ENCODE measurements around the gene SPATA7. TPM values are rescaled to one million over a fixed set of nuclear protein-coding genes. Genes with fewer than 3 reads are reported as not detected.
"Not testable (repeated sequence)": the region's sequence is repeated elsewhere in the genome, so short reads cannot be mapped to it uniquely, and the experiment has no call there.

The SPATA7 gene, protein sequence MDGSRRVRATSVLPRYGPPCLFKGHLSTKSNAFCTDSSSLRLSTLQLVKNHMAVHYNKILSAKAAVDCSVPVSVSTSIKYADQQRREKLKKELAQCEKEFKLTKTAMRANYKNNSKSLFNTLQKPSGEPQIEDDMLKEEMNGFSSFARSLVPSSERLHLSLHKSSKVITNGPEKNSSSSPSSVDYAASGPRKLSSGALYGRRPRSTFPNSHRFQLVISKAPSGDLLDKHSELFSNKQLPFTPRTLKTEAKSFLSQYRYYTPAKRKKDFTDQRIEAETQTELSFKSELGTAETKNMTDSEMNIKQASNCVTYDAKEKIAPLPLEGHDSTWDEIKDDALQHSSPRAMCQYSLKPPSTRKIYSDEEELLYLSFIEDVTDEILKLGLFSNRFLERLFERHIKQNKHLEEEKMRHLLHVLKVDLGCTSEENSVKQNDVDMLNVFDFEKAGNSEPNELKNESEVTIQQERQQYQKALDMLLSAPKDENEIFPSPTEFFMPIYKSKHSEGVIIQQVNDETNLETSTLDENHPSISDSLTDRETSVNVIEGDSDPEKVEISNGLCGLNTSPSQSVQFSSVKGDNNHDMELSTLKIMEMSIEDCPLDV
- 3.1 TPM for total RNA-seq

DNA sequence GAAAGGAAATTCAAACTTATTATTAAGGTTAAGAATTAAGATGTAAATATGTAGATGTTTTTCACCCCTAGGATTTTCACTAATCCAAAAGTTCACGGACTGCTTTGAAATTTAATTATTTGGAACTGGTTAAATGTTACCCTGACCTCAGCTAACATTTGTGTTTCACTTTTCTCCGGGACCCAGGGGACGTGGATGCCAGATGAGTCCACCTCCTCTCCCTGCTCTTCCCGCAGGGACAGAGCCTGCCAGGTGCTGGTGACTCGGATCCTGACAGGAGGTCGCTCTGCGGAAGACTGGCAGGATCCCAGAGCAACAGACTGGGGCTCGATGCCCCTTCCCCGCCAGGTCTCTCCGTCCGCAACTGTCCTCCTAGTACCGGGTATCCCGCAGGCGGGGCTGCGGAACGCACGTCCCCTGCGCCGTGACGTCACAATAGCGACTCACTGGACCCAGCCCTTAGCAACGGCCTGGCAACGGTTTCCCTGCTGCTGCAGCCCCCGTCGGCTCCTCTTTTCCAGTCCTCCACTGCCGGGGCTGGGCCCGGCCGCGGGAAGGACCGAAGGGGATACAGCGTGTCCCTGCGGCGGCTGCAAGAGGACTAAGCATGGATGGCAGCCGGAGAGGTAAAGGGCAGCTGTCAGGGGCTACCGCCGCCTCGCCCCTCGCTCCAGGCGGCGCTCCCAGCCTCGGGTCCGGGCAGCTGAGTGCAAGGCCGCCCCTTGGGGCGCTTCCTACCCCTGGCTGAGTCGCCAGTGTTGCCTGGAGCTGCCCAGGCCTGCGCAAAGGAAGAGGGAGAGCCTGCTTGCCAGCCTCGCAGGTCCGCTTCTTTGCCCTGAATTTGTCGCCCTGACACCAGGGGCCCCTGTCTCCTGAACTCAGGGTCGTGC lies at the start of gene SPATA7:
Gene SPATA7, plus strand, starts transcription at position 446 of the 890 bp plus-strand sequence. Its CDS starts 162 bp downstream, at position 608.
- peak; percentile 96 for ATAC-seq

DNA sequence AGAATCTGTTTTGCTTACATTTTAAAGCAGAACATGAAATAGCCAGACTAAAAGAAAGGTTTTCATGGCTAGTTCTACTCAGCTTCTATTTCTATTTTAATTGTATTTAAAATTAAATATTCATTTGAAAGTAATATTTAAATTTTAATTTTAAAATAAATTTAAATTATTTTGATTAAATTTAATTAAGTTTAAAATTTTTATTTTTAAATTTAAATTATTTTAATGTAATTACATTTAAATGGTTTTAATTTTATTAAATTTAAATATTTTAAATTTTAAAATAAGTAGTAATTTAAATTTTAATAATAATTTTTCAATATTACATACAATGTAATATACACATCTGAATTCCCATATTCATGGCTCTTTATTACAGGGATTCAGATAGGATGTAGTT lies 45.1 kb upstream of the SPATA7 start:
- no peak for ATAC-seq

DNA sequence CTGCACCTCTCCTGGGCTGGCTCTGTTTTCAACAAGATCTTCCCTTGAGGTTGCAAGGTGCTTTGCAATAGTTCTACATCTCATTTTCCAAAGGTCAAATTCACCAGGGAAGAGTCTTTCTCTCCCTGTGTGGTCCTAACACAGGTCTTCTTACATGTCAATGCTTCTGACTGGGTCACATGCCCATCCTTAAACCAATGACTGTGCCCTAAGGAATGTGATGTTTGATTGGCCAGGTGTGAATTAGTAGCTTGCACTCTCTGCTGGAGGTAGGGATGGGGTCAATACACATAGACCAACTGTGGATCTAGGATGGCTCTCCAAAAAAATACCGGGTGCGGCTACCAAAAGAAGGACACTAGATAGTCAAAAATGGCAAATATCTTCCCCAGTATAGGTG lies 42.5 kb upstream of the SPATA7 start:
- ATAC-seq = no peak

DNA sequence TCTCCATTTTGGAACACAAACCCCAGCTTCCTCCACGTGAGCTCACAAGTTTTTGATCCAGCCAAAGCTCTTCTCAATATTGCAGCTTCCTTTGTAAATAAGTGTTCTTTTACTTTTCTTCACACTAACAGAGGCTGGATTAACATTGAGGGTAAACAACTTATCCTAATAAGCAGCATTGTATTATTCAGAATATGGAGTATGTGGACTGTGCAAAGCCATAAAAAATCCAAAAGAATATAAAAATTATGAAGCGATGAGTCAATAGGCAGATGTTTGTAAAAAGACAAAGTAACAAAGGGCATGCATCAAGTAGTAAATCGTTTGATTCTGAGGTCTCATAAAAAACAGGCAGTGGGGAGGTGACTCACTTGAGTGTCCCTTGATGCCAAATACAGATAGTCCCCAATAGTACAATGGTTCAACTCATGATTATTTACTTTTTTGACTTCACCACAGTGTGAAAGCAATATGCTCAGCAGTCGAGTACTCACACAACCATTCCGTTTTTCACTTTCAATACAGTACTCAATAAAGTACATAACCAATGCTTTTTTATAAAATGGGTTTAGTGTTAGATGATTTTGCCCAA lies 39.3 kb upstream of the SPATA7 start:
- ATAC-seq = no peak

DNA sequence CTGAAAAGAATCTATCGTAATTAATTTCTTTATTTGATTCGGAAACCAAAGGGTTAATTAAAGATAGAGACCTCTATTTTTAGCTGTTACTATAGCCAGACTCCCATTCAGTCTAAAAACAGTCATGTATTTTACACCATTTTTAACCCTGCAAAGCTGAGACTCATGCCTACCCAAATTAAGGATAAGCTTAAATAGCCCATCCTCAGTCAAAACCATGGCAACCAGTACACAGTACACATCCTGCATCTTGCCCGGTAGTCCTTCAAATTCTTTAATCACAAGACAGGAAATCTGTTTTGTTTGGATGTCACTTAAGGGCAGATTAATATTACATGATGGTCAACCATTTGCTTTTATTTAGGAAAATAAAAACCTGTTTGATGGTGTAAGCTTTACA lies 36.9 kb upstream of the SPATA7 start:
- ATAC-seq = no peak

DNA sequence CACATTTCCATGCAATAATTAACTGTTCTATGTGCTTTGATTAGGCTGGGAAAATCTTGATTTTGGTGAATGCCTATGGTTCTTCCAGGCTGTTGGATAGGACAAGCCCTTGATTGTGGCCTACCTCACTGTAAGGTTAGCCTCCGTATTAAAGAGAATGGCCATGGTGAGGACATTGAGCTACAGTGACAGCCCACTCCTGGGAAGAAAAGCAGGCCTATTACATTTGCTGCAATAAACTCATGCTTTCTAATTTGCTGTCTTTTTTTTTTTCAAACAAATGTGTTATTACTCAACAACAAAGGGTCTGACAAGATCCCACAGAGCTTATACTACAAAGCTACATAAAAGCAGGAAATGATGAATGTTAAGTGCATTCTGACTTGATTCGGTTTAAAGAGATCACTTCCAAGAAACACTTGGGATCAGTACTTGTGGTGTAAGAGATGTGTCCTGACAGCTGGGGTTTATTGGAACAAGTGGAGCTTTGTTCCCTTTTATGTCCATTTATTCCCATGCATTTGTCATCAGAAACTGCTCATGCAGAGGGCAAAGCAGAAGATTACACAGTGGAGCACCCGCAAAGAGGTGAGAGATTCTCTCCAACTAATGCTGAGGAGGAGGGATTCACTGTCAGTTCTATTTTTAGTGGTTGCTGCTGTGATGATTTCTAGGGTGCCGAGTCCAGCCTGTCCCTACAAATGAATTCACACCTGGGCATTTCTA lies 33.3 kb upstream of the SPATA7 start:
- ATAC-seq = no peak

DNA sequence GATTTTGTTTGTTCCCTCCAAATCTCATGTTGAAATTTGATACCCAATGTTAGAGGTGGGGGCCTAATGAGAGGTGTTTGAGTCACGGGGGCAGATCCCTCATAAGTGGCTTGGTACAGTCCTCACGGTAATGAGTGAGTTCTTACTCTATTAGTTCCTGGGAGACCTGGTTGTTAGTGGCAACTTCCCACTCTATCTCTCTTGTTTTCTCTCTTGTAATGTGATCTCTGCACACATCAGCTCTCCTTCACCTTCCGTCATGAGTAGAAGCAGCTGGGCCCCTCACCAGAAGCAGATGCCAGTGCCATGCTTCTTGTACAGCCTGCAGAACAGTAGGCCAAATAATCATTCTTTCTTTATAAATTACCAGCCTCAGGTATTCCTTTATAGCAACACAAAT lies 32.8 kb upstream of the SPATA7 start:
- ATAC-seq = no peak

DNA sequence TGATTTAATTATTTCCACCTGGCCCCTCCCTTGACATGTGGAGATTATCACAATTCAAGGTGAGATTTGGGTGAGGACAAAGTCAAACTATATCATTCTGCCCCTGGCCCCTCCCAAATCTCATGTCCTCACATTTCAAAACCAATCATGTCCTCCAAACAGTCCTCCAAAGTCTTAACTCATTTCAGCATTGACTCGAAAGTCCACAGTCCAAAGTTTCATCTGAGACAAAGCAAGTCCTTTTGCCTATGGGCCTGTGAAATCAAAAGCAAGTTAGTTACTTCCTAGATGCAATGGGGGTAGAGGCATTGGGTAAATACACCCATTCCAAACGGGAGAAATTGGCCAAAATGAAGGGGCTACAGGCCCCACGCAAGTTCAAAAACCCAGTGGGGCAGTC lies 31.1 kb upstream of the SPATA7 start:
- no peak for ATAC-seq

DNA sequence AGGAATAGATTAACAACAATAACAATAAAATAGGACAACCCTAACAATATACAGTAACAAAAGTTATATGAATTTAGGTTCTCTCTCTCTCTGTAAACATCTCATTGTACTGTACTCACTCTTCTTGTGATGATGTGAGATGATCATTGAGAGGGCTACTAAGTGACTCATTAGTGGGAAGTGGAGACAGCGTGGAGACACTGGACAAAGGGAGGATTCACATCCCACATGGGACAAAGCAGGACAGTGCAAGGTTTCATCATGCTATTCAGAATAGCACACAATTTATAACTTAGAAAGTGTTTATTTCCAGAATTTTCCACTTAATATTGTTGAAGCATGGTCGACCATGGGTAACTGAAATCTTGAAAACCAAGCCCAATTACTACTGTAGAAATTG lies 26.0 kb upstream of the SPATA7 start:
- ATAC-seq = no peak

DNA sequence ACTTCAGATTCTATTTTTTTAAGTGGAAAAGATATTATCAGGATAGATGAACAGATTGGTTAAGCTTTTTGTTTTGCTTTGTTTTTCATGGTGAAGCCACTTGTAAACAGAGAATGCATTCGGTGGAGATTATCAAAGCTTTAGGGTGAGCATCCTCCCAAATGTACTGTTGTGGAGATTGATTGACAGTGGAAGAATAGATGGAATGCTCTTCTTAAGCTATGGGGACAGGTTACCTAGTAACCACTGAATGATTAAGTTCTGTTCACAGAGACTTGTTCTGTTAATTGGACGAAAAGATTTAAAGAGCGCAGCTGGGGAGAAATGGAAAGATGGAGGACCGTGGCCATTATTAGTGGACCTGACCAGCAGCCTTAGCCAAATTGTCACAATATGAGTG lies 21.8 kb upstream of the SPATA7 start:
- no peak for ATAC-seq

DNA sequence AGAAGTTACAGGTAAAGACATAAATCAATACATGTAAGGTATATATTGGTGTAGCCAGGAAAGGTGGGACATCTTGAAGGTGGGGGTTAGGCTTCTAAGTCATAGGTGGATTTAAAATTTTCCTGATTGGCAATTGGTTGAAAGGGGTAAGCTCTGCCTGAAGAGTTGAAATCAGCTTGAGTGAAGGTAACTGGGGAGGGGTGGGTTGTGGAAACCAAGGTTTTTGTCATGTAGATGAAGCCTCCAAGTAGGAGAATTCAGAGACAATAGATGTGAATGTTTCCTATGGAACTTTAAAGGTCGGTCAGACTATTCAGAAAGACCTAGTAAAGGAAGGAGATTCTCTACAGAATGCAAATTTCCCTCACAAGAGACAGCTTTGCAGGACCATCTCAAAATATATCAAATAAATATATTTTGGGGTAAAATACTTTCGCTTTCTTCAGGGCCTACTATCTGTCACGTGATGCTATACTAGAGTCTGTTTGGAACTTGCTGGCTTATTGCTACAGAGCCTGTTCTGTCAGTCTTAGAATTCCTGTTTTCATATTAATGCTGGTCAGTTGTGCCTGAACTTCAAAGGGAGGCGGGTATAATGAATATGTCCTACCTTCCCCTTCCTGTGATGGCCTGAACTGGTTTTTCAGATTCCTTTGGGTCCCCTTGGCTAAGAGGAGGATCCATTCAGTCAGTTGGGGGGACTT lies 20.6 kb upstream of the SPATA7 start:
- no peak for ATAC-seq

DNA sequence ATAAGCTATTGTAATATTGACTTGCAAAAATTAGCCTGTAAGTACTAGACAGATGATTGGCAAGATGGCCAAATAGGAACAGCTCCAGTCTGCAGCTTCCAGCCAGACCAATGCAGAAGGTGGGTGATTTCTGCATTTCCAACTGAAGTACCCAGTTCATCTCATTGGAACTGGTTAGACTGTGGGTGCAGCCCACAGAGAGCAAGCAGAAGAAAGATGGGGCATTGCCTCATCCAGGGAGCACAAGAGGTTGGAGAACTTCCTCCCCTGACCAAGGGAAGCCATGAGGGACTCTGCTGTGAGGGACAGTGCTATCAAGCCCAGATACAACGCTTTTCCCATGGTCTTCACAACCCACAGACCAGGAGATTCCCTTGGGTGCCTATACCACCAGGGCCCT lies 16.0 kb upstream of the SPATA7 start:
- no peak for ATAC-seq

DNA sequence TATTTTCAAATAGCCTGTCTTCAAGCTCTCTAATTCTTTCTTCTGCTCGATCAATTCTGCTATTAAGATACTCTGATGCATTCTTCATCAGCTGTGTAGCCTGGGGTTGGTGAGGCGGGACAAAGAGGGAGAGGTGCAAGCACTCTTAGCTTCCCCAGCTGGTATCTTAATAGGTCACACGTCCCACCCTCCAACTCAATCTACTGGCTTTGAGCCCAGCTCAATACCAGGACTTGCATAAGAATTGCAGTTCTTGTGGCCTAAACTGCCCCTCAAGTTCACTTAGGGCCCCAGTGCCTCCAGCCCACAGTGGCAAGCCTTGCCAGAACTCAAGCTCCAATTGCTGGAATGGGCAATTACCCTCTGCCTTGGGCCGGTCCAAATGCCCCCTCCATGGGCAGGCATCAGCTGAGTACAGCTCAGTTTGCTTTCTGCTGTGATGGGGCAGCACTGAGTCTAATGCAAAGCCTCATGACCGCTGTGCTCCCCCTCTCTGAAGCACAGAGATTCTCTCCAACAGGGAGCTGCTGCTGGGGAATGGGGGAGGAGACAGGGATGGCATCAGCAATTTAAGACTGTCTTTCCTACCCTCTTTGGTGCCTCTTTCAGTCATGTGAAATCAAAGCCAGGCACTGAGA lies 5.6 kb upstream of the SPATA7 start:
- no peak for ATAC-seq

DNA sequence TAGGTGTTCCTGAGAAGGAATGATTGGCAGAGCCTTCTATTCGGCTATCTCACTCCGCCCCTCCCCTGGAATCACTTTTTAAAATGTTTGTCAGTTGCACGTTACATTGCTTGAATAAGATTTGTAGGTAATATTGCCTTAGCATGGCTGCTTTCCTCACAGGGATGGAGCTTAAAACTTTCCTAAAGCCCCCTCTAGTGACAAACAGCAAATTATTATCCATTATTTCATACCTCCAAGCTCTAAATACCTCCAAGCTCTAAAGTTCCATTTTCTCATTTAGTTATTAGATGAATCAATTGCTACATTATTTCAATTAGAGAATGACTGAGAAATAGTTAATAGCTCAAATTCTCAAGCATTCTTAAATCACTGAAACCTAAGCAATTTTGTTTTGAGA lies 5.1 kb upstream of the SPATA7 start:
- no peak for ATAC-seq

DNA sequence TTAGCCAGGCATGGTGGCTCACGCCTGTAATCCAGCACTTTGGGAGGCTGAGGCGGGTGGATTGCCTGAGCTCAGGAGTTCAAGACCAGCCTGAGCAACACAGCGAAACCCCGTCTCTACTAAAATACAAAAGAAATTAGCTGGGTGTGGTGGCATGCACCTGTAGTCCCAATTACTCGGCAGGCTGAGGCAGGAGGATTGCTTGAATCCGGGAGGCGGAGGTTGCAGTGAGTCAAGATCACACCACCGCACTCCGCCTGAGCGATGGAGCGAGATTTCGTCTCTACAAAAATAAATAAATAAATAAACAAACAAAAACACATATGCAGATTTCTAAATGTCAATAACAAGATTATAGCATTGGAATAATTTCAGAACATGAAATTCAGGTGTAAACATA lies 3.8 kb upstream of the SPATA7 start:
- not testable (repeated sequence) for ATAC-seq

DNA sequence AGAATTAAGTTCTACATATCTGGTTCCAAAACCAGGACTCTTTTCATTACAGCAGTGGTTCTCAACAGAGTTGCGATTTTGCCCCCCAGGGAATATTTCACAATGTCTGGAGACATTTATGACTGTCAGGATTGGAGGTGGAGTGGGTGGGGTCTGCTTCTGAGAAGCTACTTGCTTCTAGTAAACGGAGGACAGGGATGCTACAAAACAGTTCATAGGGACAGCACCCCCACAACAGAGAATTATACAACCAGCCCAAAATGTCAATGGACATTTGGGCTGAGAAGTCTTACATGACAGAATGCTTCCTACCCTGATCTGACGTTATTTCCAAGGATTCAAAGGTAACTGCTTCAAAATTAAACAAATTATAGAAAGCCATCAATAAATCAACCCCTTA lies 739 bp upstream of the SPATA7 start:
- ATAC-seq = no peak

DNA sequence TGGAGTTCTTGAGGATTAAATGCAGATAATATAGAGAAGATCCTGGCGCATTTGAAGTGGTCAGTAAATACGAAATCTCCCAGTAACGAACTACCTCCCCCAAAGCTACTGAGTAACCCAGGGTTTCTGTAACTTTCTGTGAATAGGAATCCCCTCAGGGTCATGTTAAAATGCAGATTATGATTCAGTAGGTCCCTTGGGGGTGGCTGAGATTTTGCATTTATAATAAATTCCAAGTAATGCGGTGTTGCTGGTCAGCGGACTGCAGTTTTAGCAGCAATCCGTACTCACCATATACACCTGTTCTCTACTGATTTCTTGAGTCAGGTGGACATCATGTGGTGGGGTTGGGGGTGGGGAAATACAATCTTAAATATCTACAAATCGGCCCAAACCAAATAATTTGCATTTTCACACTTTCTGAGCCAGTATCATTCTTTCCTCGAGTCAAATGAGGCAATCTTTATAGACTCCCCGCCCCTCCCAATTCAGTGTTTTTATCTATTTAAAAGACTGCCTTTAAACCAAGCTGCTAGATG lies 868 bp downstream of the SPATA7 start:
- ATAC-seq = no peak

DNA sequence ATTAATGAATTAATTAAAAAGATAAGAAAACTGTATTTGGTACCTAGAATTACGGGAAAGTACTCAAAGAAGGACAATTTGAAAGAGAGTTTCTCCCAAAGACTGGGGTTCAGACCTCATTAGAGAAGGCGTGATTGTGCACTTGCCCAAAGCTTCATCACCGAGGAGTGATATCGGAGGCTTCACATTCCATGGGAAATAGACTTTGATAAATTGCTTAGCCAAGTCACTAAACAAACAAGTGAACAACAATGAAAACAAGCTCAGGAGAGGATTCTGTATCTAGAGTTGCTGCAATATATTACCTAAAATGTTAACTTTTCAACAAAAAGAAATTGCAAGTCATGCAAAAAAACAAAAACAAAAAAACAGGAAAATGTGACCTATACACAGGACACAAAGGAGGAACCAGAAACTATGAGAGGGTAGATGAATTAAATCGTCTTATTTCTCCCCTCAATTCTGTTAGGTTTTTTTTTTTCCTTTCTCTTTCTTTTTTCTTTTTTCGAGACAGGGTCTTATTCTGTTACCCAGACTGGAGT lies 3.4 kb downstream of the SPATA7 start:
- ATAC-seq = no peak

DNA sequence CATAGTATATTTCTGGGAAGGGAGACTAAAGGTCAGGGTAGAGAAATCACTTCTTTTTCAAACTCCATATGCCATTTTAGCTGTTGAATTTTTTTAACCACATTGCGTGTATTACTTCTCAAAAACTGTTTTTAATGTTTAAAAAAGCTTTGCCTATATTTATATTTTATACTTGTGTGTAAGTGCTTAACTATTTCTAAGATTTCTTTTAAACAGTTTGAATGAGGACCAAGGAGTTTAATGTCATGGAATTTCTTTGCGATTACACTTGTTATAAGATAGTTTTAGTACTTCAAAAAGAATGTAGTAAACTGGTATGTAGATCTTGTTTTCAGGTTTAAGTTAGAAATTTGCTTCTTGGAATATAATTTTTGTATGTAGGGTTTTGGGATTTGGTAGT lies 7.2 kb downstream of the SPATA7 start:
- ATAC-seq = no peak

DNA sequence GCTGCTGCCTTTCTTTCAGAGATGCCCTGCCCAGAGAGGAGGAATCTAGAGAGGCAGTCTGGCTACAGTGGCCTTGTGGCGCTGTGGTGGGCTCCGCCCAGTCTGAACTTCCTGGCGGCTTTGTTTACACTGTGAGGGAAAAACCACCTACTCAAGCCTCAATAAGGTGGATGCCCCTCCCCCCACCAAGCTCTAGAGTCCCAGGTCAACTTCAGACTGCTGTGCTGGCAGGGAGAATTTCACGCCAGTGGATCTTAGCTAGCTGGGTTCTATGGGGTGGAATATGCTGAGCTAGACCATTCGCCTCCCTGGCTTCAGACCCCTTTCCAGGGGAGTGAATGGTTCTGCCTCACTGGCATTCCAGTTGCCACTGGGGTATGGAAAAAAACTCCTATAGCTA lies 25.6 kb downstream of the SPATA7 start:
- no peak for ATAC-seq

DNA sequence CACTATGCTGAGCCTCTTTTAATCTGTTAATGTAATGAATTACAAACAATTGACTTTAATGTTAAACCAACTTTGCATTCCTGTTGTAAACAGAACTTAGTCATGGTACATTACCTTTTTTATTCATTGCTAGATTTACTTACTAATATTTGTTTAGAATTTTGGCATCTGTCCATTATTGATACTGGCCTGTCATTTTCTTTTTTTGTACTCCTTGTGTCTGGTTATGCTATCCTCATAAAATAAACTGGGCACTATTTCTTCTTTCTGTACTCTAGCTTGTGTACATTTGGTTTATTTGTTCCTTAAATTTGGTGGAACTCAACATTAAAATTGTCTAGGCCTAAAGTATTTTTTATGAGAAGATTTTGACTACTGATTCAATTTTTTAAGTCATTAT lies 32.1 kb downstream of the SPATA7 start:
- ATAC-seq = no peak

Data from esophagus mucosa (tissue), 1 donor.